Measurements from ENCODE around the gene CLASRP. TPM values are rescaled to one million over a fixed set of nuclear protein-coding genes. Genes with fewer than 3 reads are reported as not detected.

CLASRP gene
- total RNA-seq, 1 experiment from 2014 or later: 87.1 TPM

- H3K36me3 Mint-ChIP-seq (ENCODE audit: insufficient read depth in 1 of 3, low read depth in 3 of 3): peaks cover 0 to 4% (median 0%) of the 10 kb centered on the region in 3 experiments; a peak in 2 of 7 replicates
- no peak overlapping the region for H2AFZ ChIP-seq (ENCODE audit: low read length)
Measured at GRCh38 chr19:45112111-45112827, 73.4 kb downstream of the CLASRP start.

More at GRCh38 chr19:45112111-45112827, 73.4 kb downstream of the CLASRP start:
- Histone ChIP-seq H3K14ac (ENCODE audit: insufficient read depth, low read length) (no peak overlapping the region), H3K9me3 (ENCODE audit: control insufficient read depth, low read depth, low read length) (no peaks in the 10 kb centered on the region), H3K23me2 (ENCODE audit: insufficient read length, low read depth, low read length, poor library complexity, severe bottlenecking) (no peaks in the 10 kb centered on the region), H3K18ac (ENCODE audit: insufficient read length, low read depth, low read length) (no peak overlapping the region), H4K8ac (replicated peaks; ENCODE audit: insufficient read length, low read depth, low read length) (no peak overlapping the region), H2AK5ac (ENCODE audit: insufficient read length, low read length) (no peak overlapping the region), H3K56ac (ENCODE audit: insufficient read length, low read depth, low read length) (no peak overlapping the region), H4K91ac (ENCODE audit: insufficient read length, low read depth, low read length) (no peak overlapping the region), H3K4me2 (ENCODE audit: insufficient read depth, insufficient read length, low read length) (no peak overlapping the region), H3K27me3 (ENCODE audit: insufficient read depth, low read length) (no peaks in the 10 kb centered on the region), H3K79me2 (ENCODE audit: insufficient read depth, low read length) (peaks cover 15% of the 10 kb centered on the region; the same call in 1 of the 2 replicates), H2BK12ac (ENCODE audit: insufficient read length, low read depth, low read length) (no peak overlapping the region), H3K9ac (ENCODE audit: extremely low read depth, insufficient read length, low read length) (no peak overlapping the region), H3T11ph (ENCODE audit: low read length) (no peak overlapping the region), H3K27ac (ENCODE audit: insufficient read length, low read depth, low read length) (no peak overlapping the region), H2BK15ac (ENCODE audit: low read depth, low read length) (no peak overlapping the region), H4K5ac (ENCODE audit: insufficient read length, low read depth, low read length) (no peak overlapping the region), H4K20me1 (ENCODE audit: control insufficient read depth, insufficient read depth, insufficient read length) (peaks cover 6% of the 10 kb centered on the region), H3K23ac (ENCODE audit: insufficient read length, low read depth, low read length) (no peak overlapping the region), H3K79me1 (ENCODE audit: insufficient read depth, low read depth, low read length, poor library complexity, severe bottlenecking) (no peaks in the 10 kb centered on the region), H2BK120ac (ENCODE audit: low read depth, low read length, poor library complexity, severe bottlenecking) (no peak overlapping the region), H3K4ac (ENCODE audit: low read depth, low read length) (no peak overlapping the region), H2BK20ac (ENCODE audit: low read depth, low read length, poor library complexity, severe bottlenecking) (no peak overlapping the region), H2BK5ac (ENCODE audit: insufficient read length, low read length) (no peak overlapping the region), H3K4me1 (ENCODE audit: insufficient read depth, low read length) (no peaks in the 10 kb centered on the region; the same call in 1 of the 2 replicates)
- Mint-ChIP-seq H3K4me1 (peaks cover 8 to 34% of the 10 kb centered on the region in 2 experiments), H3K27ac (no peak overlapping the region), H3K4me3 (no peak overlapping the region), H3K9me3 (no peaks in the 10 kb centered on the region), H3K27me3 (ENCODE audit: low read depth) (no peaks in the 10 kb centered on the region)
- no CpG with 5 or more reads among the region's 11 CpGs for WGBS (ENCODE audit: extremely low coverage, insufficient read length, low lambda C conversion rate)
- TF ChIP-seq CTCF (conservative IDR thresholded peaks at IDR 0.05): peak; percentile 43
- no peak for DNase-seq
